Tibial artery (tissue), 4 donors: ENCODE results near the gene HOXC4.
"Not testable (repeated sequence)": the region's sequence is repeated elsewhere in the genome, so short reads cannot be mapped to it uniquely, and the experiment has no call there.

Source experiments
- DNase-seq, 2 donors: peaks; one replicate each; pipeline ENCODE4 v3.0.0-alpha.2; 2019
- H3K27ac ChIP-seq, 2 donors: fragments of 200-600 bp; sonication (generic) in 1 of 2; 1 replicate in 1 of 2; 2 replicates in 1 of 2; pipeline ENCODE4 v1.5.1; 2018 to 2019; ENCODE audit warnings: mild to moderate bottlenecking in 1 of 2
- H3K27me3 ChIP-seq, 2 donors: fragments of 200-600 bp; sonication (generic) in 1 of 2; one replicate each; pipeline versions ENCODE4 v1.5.1 to v1.6.0; 2016 to 2019
- H3K36me3 ChIP-seq, 3 donors: fragments of 200-600 bp; sonication (generic) in 2 of 3; one replicate each; pipeline ENCODE4 v1.5.1; 2016 to 2019; ENCODE audit warnings: mild to moderate bottlenecking in 2 of 3
- H3K4me1 ChIP-seq, 4 donors: fragments of 200-600 bp; sonication (generic) in 2 of 4; 1 replicate in 3 of 4; 2 replicates in 1 of 4; pipeline ENCODE4 v1.5.1; 2016 to 2019
- H3K4me3 ChIP-seq, 2 donors: fragments of 200-600 bp; sonication (generic) in 1 of 2; 1 replicate in 1 of 2; 2 replicates in 1 of 2; pipeline ENCODE4 v1.5.1; 2018 to 2019; ENCODE audit warnings: mild to moderate bottlenecking in 2 of 2
- H3K9me3 ChIP-seq, 3 donors: fragments of 200-600 bp; sonication (generic) in 1 of 3; one replicate each; pipeline ENCODE4 v1.5.1; 2016 to 2019
- intact Hi-C: fragments of 100-400 bp; cut with DNase I; formaldehyde crosslinking; loops from one replicate; pipeline ENCODE4 v1.15.0; 2023; ENCODE audit warnings: low total_unique reads

HOXC4 gene

GRCh38 chr12:54095928-54096327, 42.3 kb downstream of the HOXC4 start:
- intact Hi-C loops, H3K36me3 ChIP-seq, H3K4me3 ChIP-seq, DNase-seq, H3K27me3 ChIP-seq, H3K4me1 ChIP-seq, H3K27ac ChIP-seq, H3K9me3 ChIP-seq: not testable (repeated sequence)

GRCh38 chr12:54098644-54099043, 45.0 kb downstream of the HOXC4 start:
- H3K27ac ChIP-seq, H3K4me1 ChIP-seq, H3K4me3 ChIP-seq, H3K9me3 ChIP-seq, DNase-seq, H3K27me3 ChIP-seq, H3K36me3 ChIP-seq, intact Hi-C loops: not testable (repeated sequence)

- intact Hi-C loops, H3K27ac ChIP-seq, H3K27me3 ChIP-seq, H3K9me3 ChIP-seq, H3K36me3 ChIP-seq, DNase-seq, H3K4me3 ChIP-seq, H3K4me1 ChIP-seq: not testable (repeated sequence)
Measured at GRCh38 chr12:54100588-54100987, 47.0 kb downstream of the HOXC4 start.

GRCh38 chr12:54102223-54102622, 48.6 kb downstream of the HOXC4 start:
- H3K9me3 ChIP-seq, H3K27me3 ChIP-seq, DNase-seq, intact Hi-C loops, H3K27ac ChIP-seq, H3K4me3 ChIP-seq, H3K36me3 ChIP-seq: not testable (repeated sequence)
- peaks cover 0 to 10% (median 4%) of the 10 kb centered on the region in 4 donors for H3K4me1 ChIP-seq

GRCh38 chr12:54103827-54104226, 50.2 kb downstream of the HOXC4 start:
- H3K9me3 ChIP-seq, H3K36me3 ChIP-seq, H3K4me3 ChIP-seq, H3K27me3 ChIP-seq, DNase-seq, H3K27ac ChIP-seq, intact Hi-C loops: not testable (repeated sequence)
- H3K4me1 ChIP-seq = peaks cover 0 to 10% (median 4%) of the 10 kb centered on the region in 4 donors
